HEK293 (cell line): ENCODE results near the gene CENPQ.

Experiments used
- CTCF ChIA-PET: fragments of 350-600 bp; formaldehyde crosslinking; extraction: SDS; loops from one replicate; lab custom pipeline; 2021; ENCODE audit warnings: antibody characterized with exemption; lab: Yijun Ruan, JAX
- POLR2A ChIA-PET: fragments of 300-600 bp; formaldehyde crosslinking; extraction: SDS; loops from one replicate; lab custom pipeline; 2020; ENCODE audit warnings: antibody characterized with exemption, inconsistent platforms; lab: Yijun Ruan, JAX
- H3K27ac ChIP-seq: fragments of 200-500 bp; sonication (Bioruptor generic); 2 replicates; pipeline ENCODE4 v1.5.1; 2014; ENCODE audit warnings: low read depth, low read length, control low read depth, inconsistent platforms; ENCODE audit errors: extremely low read depth
- H3K36me3 ChIP-seq, 2 experiments: fragments of 200-500 bp in 1 of 2; sonication (Bioruptor generic) in 1 of 2; 1 replicate in 1 of 2; 2 replicates in 1 of 2; pipeline ENCODE4 v1.5.1; 2014 to 2017; ENCODE audit warnings: inconsistent platforms in 2 of 2, low read length in 2 of 2; ENCODE audit not compliant: control insufficient read depth in 2 of 2, insufficient read depth in 1 of 2
- H3K4me1 ChIP-seq: fragments of 200-500 bp; sonication (Bioruptor generic); 2 replicates; pipeline ENCODE4 v1.5.1; 2014; ENCODE audit warnings: mild to moderate bottlenecking, low read length, inconsistent platforms; ENCODE audit not compliant: control insufficient read depth, insufficient read depth
- H3K4me3 ChIP-seq: 2 replicates; pipeline ENCODE4 v1.5.1; 2011; ENCODE audit warnings: low read depth, mild to moderate bottlenecking, control low read depth, low read length, moderate library complexity
- H3K9me3 ChIP-seq: fragments of 200-500 bp; sonication (Bioruptor generic); 2 replicates; pipeline ENCODE4 v1.5.1; 2014; ENCODE audit warnings: low read depth, low read length, inconsistent platforms; ENCODE audit not compliant: control insufficient read depth, insufficient read depth
- GLI4 ChIP-seq: fragments of 450-650 bp; formaldehyde crosslinking; IDR thresholded peaks from 2 replicates; pipeline ENCODE4 v1.5.1; 2016; ENCODE audit warnings: missing biosample characterization, missing genetic modification characterization
- HOXA7 ChIP-seq: sonication (generic); formaldehyde crosslinking; IDR thresholded peaks from 2 replicates; pipeline ENCODE4 v1.8.1; 2022; ENCODE audit warnings: missing genetic modification reagents, borderline replicate concordance
- KLF7 ChIP-seq: fragments of 450-650 bp; formaldehyde crosslinking; IDR thresholded peaks from 2 replicates; pipeline ENCODE4 v1.5.1; 2016; ENCODE audit warnings: missing biosample characterization, missing genetic modification characterization, borderline replicate concordance
- ZBTB11 ChIP-seq: fragments of 450-650 bp; formaldehyde crosslinking; conservative IDR thresholded peaks from 2 replicates; pipeline ENCODE4 v1.5.1; 2016; ENCODE audit warnings: low read depth, missing biosample characterization, missing genetic modification characterization
- ZBTB20 ChIP-seq: fragments of 450-650 bp; formaldehyde crosslinking; IDR thresholded peaks from 2 replicates; pipeline ENCODE4 v1.5.1; 2016; ENCODE audit warnings: missing biosample characterization, missing genetic modification characterization
- ZBTB21 ChIP-seq: fragments of 450-650 bp; formaldehyde crosslinking; IDR thresholded peaks from 2 replicates; pipeline ENCODE4 v1.5.1; 2017; ENCODE audit warnings: missing biosample characterization, missing genetic modification characterization
- ZNF138 ChIP-seq: fragments of 450-650 bp; formaldehyde crosslinking; IDR thresholded peaks from 2 replicates; pipeline ENCODE4 v1.5.1; 2016; ENCODE audit warnings: missing biosample characterization, missing genetic modification characterization, borderline replicate concordance
- ZNF148 ChIP-seq: fragments of 450-650 bp; formaldehyde crosslinking; IDR thresholded peaks from 2 replicates; pipeline ENCODE4 v1.5.0; 2017; ENCODE audit warnings: missing biosample characterization, missing genetic modification characterization, borderline replicate concordance
- ZNF221 ChIP-seq: fragments of 450-650 bp; formaldehyde crosslinking; IDR thresholded peaks from 2 replicates; pipeline ENCODE4 v1.5.1; 2017; ENCODE audit warnings: missing biosample characterization, missing genetic modification characterization, borderline replicate concordance
- ZNF248 ChIP-seq: fragments of 450-650 bp; formaldehyde crosslinking; IDR thresholded peaks from 2 replicates; pipeline ENCODE4 v1.5.1; 2017; ENCODE audit warnings: missing biosample characterization, missing genetic modification characterization
- ZNF266 ChIP-seq: fragments of 450-650 bp; formaldehyde crosslinking; IDR thresholded peaks from 2 replicates; pipeline ENCODE4 v1.5.1; 2016; ENCODE audit warnings: missing biosample characterization, missing genetic modification characterization, low read depth
- ZNF280D ChIP-seq: fragments of 450-650 bp; formaldehyde crosslinking; IDR thresholded peaks from 2 replicates; pipeline ENCODE4 v1.5.1; 2016; ENCODE audit warnings: missing biosample characterization, missing genetic modification characterization
- ZNF324 ChIP-seq: fragments of 450-650 bp; formaldehyde crosslinking; IDR thresholded peaks from 2 replicates; pipeline ENCODE4 v1.5.1; 2016; ENCODE audit warnings: missing biosample characterization, missing genetic modification characterization
- ZNF335 ChIP-seq: fragments of 450-650 bp; formaldehyde crosslinking; conservative IDR thresholded peaks from 2 replicates; pipeline ENCODE4 v1.5.1; 2016; ENCODE audit warnings: missing biosample characterization, missing genetic modification characterization
- ZNF529 ChIP-seq: fragments of 450-650 bp; formaldehyde crosslinking; IDR thresholded peaks from 2 replicates; pipeline ENCODE4 v1.5.1; 2017; ENCODE audit warnings: missing genetic modification characterization, missing biosample characterization; ENCODE audit not compliant: insufficient replicate concordance
- ZNF548 ChIP-seq: fragments of 450-650 bp; formaldehyde crosslinking; IDR thresholded peaks from 2 replicates; pipeline ENCODE4 v1.5.1; 2016; ENCODE audit warnings: missing biosample characterization, missing genetic modification characterization
- ZNF621 ChIP-seq: fragments of 450-650 bp; formaldehyde crosslinking; IDR thresholded peaks from 2 replicates; pipeline ENCODE4 v1.5.1; 2017; ENCODE audit warnings: missing biosample characterization, missing genetic modification characterization
- ZNF624 ChIP-seq: fragments of 450-650 bp; formaldehyde crosslinking; IDR thresholded peaks from 2 replicates; pipeline ENCODE4 v1.5.1; 2017; ENCODE audit warnings: missing biosample characterization, missing genetic modification characterization
- ZNF660 ChIP-seq: fragments of 450-650 bp; IDR thresholded peaks from 2 replicates; pipeline ENCODE4 v1.5.1; 2018; ENCODE audit warnings: missing biosample characterization, mild to moderate bottlenecking, missing genetic modification characterization
- ZXDB ChIP-seq: fragments of 450-650 bp; formaldehyde crosslinking; IDR thresholded peaks from 2 replicates; pipeline ENCODE4 v1.5.1; 2016; ENCODE audit warnings: missing biosample characterization, missing genetic modification characterization
- TF ChIP-seq, protein P1 (sequence below): sonication (generic); formaldehyde crosslinking; IDR thresholded peaks from 2 replicates; pipeline ENCODE4 v1.8.1; 2022; ENCODE audit warnings: mild to moderate bottlenecking, moderate library complexity, missing genetic modification reagents
- TF ChIP-seq, protein P2 (sequence below): fragments of 450-650 bp; formaldehyde crosslinking; IDR thresholded peaks from 2 replicates; pipeline ENCODE4 v1.5.1; 2016; ENCODE audit warnings: missing biosample characterization, missing genetic modification characterization
- TF ChIP-seq, protein P3 (sequence below): fragments of 450-650 bp; IDR thresholded peaks from 2 replicates; pipeline ENCODE4 v1.5.1; 2018; ENCODE audit warnings: missing biosample characterization, missing genetic modification characterization

Gene CENPQ

DNA sequence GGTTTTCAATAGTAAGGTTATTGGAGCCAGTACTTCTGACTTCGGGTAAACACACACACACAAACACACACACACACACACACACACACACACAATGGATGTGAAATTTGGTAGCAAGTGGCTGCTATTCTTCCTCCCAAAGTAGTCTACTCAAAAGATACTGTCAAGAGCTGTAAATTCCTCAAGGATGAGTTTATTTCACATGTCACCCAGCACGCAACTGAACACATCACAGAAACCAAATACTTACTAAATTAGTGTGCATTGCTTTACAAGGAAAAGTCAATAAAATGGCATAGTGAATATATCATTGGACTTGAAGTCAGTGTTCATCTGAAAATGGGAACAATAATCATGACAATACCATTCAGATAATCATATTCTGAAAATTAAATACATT lies 33.0 kb upstream of the CENPQ start:
- Histone ChIP-seq H3K9me3 (no peaks in the 10 kb centered on the region), H3K4me3 (no peak overlapping the region), H3K36me3 (peaks cover 15 to 29% of the 10 kb centered on the region in 2 experiments; a peak in 2 of 3 replicates), H3K27ac (no peak overlapping the region), H3K4me1 (no peaks in the 10 kb centered on the region)
- POLR2A ChIA-PET, result no interaction called here
- CTCF ChIA-PET, result interaction anchor here (0.6 to 1.1 kb wide), 2 partner anchors 20 to 707 kb away, joined by 3 to 6 read pairs; no protein-coding TSS in a partner anchor
- TF ChIP-seq ZNF335 (tag by site-specific recombination) (no peak), ZNF280D (no peak), ZNF148 (tag by site-specific recombination) (no peak), ZNF324 (no peak), ZNF248 (tag by site-specific recombination) (no peak), ZBTB21 (tag by site-specific recombination) (no peak), HOXA7 (no peak), ZXDB (tag by site-specific recombination) (no peak), GLI4 (tag by site-specific recombination) (no peak), KLF7 (tag by site-specific recombination) (no peak), ZNF548 (tag by site-specific recombination) (no peak), ZNF660 (tag by site-specific recombination) (no peak), ZNF221 (tag by site-specific recombination) (no peak)

- POLR2A ChIA-PET, result no interaction called here
- TF ChIP-seq, protein P1, sequence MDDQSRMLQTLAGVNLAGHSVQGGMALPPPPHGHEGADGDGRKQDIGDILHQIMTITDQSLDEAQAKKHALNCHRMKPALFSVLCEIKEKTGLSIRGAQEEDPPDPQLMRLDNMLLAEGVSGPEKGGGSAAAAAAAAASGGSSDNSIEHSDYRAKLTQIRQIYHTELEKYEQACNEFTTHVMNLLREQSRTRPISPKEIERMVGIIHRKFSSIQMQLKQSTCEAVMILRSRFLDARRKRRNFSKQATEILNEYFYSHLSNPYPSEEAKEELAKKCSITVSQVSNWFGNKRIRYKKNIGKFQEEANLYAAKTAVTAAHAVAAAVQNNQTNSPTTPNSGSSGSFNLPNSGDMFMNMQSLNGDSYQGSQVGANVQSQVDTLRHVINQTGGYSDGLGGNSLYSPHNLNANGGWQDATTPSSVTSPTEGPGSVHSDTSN (CRISPR knock-in tag), result no peak
- TF ChIP-seq, protein P2, sequence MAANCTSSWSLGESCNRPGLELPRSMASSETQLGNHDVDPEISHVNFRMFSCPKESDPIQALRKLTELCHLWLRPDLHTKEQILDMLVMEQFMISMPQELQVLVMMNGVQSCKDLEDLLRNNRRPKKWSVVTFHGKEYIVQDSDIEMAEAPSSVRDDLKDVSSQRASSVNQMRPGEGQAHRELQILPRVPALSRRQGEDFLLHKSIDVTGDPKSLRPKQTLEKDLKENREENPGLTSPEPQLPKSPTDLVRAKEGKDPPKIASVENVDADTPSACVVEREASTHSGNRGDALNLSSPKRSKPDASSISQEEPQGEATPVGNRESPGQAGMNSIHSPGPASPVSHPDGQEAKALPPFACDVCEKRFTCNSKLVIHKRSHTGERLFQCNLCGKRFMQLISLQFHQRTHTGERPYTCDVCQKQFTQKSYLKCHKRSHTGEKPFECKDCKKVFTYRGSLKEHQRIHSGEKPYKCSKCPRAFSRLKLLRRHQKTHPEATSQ (tag by site-specific recombination), result no peak
- TF ChIP-seq ZNF266 (tag by site-specific recombination) (no peak), ZNF621 (no peak), ZNF138 (tag by site-specific recombination) (no peak), ZNF529 (tag by site-specific recombination) (no peak), ZBTB20 (tag by site-specific recombination) (no peak), ZNF624 (tag by site-specific recombination) (no peak), ZBTB11 (tag by site-specific recombination) (no peak)
- TF ChIP-seq, protein P3, sequence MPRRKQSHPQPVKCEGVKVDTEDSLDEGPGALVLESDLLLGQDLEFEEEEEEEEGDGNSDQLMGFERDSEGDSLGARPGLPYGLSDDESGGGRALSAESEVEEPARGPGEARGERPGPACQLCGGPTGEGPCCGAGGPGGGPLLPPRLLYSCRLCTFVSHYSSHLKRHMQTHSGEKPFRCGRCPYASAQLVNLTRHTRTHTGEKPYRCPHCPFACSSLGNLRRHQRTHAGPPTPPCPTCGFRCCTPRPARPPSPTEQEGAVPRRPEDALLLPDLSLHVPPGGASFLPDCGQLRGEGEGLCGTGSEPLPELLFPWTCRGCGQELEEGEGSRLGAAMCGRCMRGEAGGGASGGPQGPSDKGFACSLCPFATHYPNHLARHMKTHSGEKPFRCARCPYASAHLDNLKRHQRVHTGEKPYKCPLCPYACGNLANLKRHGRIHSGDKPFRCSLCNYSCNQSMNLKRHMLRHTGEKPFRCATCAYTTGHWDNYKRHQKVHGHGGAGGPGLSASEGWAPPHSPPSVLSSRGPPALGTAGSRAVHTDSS (tag by site-specific recombination), result no peak
These were observed 32.3 kb upstream of the CENPQ start for GRCh38 chr6:49430866-49431265.

More at GRCh38 chr6:49430866-49431265, 32.3 kb upstream of the CENPQ start:
- H3K4me1 ChIP-seq, result no peaks in the 10 kb centered on the region
- H3K36me3 ChIP-seq, result peaks cover 16 to 34% of the 10 kb centered on the region in 2 experiments
- H3K9me3 ChIP-seq, result no peaks in the 10 kb centered on the region
- no peak overlapping the region for H3K27ac ChIP-seq
- CTCF ChIA-PET, result interaction anchor here (0.9 to 1.7 kb wide), 2 partner anchors 9 to 21 kb away, joined by 3 to 6 read pairs; no protein-coding TSS in a partner anchor
- H3K4me3 ChIP-seq, result no peak overlapping the region
